OCI-LY7 (cell line): ENCODE measurements around the gene GFI1B. TPM values are rescaled to one million over a fixed set of nuclear protein-coding genes. Genes with fewer than 3 reads are reported as not detected.
"Not testable (repeated sequence)": the region's sequence is repeated elsewhere in the genome, so short reads cannot be mapped to it uniquely, and the experiment has no call there.

ENCODE experiments used
- BruUV-seq: library from RNA; stranded (reverse); fragments of 400-500 nt; replicated peaks from 2 replicates; lab custom pipeline; 2021; lab: Mats Ljungman, UMichigan
- CTCF ChIA-PET: fragments of 300-600 bp; sonication (Branson Sonifier 250); formaldehyde crosslinking; loops from one replicate; lab custom pipeline; 2022; ENCODE audit warnings: antibody characterized with exemption; ENCODE audit not compliant: unreplicated experiment; lab: Charles Lee
- POLR2A ChIA-PET: fragments of 300-600 bp; sonication (Branson Sonifier 250); formaldehyde crosslinking; loops from one replicate; lab custom pipeline; 2022; ENCODE audit warnings: antibody characterized with exemption; lab: Charles Lee
- DNase-seq: peaks from one replicate; pipeline ENCODE4 v3.0.0-alpha.2; 2015; ENCODE audit warnings: low spot score
- H2AFZ ChIP-seq: fragments of 200-600 bp; sonication (generic), shearing (Covaris generic); 2 replicates; pipeline ENCODE4 v1.6.1; 2014; ENCODE audit warnings: mild to moderate bottlenecking, antibody characterized with exemption, low read length, moderate library complexity
- H3K27ac ChIP-seq: fragments of 200-600 bp; sonication (generic); 2 replicates; pipeline ENCODE4 v1.5.1; 2014; ENCODE audit warnings: mixed run types, low read depth, mild to moderate bottlenecking, moderate library complexity, low read length, inconsistent platforms; ENCODE audit not compliant: poor library complexity, severe bottlenecking
- H3K36me3 ChIP-seq: fragments of 200-600 bp; sonication (generic); 2 replicates; pipeline ENCODE4 v1.6.1; 2014; ENCODE audit warnings: mild to moderate bottlenecking, antibody characterized with exemption, low read length, moderate library complexity, mixed read lengths; ENCODE audit not compliant: insufficient read depth
- H3K4me1 ChIP-seq: fragments of 200-600 bp; sonication (generic); 2 replicates; pipeline ENCODE4 v1.5.1; 2014; ENCODE audit warnings: mild to moderate bottlenecking, low read length; ENCODE audit not compliant: insufficient read depth, poor library complexity, severe bottlenecking
- H3K4me2 ChIP-seq: fragments of 200-600 bp; sonication (generic); 2 replicates; pipeline ENCODE4 v1.6.1; 2014; ENCODE audit warnings: mild to moderate bottlenecking, low read length
- H3K4me3 ChIP-seq: fragments of 200-600 bp; sonication (generic); 2 replicates; pipeline ENCODE4 v1.5.1; 2014; ENCODE audit warnings: mild to moderate bottlenecking, low read depth, low read length; ENCODE audit not compliant: poor library complexity, severe bottlenecking
- H3K79me2 ChIP-seq: fragments of 200-600 bp; sonication (generic); 2 replicates; pipeline ENCODE4 v1.6.1; 2016; ENCODE audit warnings: low read depth, mild to moderate bottlenecking, low read length, moderate library complexity, mixed read lengths; ENCODE audit not compliant: insufficient read depth
- H3K9me2 ChIP-seq: fragments of 200-600 bp; sonication (generic); 2 replicates; pipeline ENCODE4 v1.6.1; 2016; ENCODE audit warnings: mild to moderate bottlenecking, low read length, mixed read lengths; ENCODE audit not compliant: insufficient read depth
- H3K9me3 ChIP-seq: fragments of 200-600 bp; sonication (generic); 2 replicates; pipeline ENCODE4 v1.6.1; 2014; ENCODE audit warnings: mild to moderate bottlenecking, mixed run types, low read length, mixed read lengths
- H4K20me1 ChIP-seq: fragments of 200-600 bp; sonication (generic); 2 replicates; pipeline ENCODE4 v1.6.1; 2014; ENCODE audit warnings: mild to moderate bottlenecking, antibody characterized with exemption, low read length, moderate library complexity, mixed read lengths; ENCODE audit not compliant: insufficient read depth
- EZH2phosphoT487 ChIP-seq: fragments of 200-600 bp; sonication (generic); IDR thresholded peaks from 2 replicates; pipeline ENCODE4 v1.6.1; 2018; ENCODE audit warnings: low read depth, borderline replicate concordance, mild to moderate bottlenecking, mixed run types, antibody characterized with exemption, low read length, moderate library complexity, mixed read lengths
- intact Hi-C: fragments of 100-400 bp; cut with micrococcal nuclease; formaldehyde crosslinking; loops from one replicate; pipeline ENCODE4 v1.10.0; 2022; ENCODE audit not compliant: unreplicated experiment
- total RNA-seq, 2 experiments: library from RNA; depleted of rRNA in 1 of 2; stranded (reverse); fragments of >200 nt in 1 of 2; shearing (Covaris generic) in 1 of 2; gene quantifications; 2 replicates each; pipeline ENCODE4 v1.2.3, GENCODE V29; 2014 to 2022
- TF ChIP-seq, protein P1 (sequence below): fragments of 200-600 bp; sonication (generic); conservative IDR thresholded peaks from 2 replicates; pipeline ENCODE4 v1.5.1; 2014; ENCODE audit warnings: mild to moderate bottlenecking, antibody characterized with exemption, low read length, moderate library complexity, mixed read lengths

GFI1B gene
- total RNA-seq, 2 experiments from 2014 or later, result 0.50 to 4.9 TPM

DNA sequence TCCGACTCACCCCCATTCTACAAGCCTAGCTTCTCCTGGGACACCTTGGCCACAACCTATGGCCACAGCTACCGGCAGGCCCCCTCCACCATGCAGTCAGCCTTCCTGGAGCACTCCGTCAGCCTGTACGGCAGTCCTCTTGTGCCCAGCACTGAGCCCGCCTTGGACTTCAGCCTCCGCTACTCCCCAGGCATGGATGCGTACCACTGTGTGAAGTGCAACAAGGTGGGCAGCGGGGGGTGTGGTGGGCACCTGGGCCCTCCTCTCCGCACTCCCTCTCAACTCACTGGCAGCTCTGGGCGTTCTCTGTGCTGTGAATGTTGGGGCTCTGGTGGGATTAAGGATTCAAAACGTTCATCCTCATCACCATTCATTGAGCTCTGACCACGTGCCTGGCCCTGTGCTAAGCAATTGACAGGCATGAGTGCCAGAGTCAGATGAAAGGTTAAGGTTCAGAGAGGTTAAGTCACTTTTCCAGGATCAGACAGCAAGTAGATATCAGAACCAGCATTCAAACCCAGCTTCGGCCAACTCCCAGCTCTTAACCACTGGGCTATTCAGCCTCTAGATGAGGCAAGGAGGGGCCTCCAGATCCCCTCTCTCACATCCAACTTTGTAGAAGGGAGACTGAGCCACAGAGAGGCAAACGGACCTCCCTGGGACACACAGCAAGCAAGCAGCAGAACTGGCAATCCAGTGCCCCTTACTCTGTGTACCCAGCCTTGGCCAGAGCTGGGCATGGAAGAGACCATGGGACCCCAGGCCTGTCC lies 9.9 kb downstream of the GFI1B start:
- POLR2A ChIA-PET, result no interaction called here

DNA sequence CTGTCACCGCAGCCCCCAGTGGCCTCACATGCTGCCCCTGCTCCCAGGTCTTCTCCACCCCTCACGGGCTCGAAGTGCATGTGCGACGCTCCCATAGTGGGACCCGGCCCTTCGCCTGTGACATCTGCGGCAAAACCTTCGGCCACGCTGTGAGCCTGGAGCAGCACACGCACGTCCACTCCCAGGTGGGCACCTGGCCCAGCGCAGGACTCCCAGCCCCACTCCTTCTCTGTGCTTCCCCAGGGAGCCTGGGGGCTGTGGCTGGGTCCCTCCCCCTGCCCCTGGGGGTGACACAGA lies 10.5 kb downstream of the GFI1B start:
- Histone ChIP-seq H3K4me2 (no peak overlapping the region), H3K27ac (no peak overlapping the region), H2AFZ (no peak overlapping the region), H3K36me3 (no peaks in the 10 kb centered on the region), H3K9me2 (no peaks in the 10 kb centered on the region), H3K79me2 (no peaks in the 10 kb centered on the region), H3K4me1 (peaks cover 11% of the 10 kb centered on the region), H4K20me1 (no peaks in the 10 kb centered on the region), H3K9me3 (no peaks in the 10 kb centered on the region), H3K4me3 (no peak overlapping the region)
- BruUV-seq, result no TSS peak
- DNase-seq, result no peak
- intact Hi-C loops, result no loop called here
- POLR2A ChIA-PET, result no interaction called here
- TF ChIP-seq, protein P1, sequence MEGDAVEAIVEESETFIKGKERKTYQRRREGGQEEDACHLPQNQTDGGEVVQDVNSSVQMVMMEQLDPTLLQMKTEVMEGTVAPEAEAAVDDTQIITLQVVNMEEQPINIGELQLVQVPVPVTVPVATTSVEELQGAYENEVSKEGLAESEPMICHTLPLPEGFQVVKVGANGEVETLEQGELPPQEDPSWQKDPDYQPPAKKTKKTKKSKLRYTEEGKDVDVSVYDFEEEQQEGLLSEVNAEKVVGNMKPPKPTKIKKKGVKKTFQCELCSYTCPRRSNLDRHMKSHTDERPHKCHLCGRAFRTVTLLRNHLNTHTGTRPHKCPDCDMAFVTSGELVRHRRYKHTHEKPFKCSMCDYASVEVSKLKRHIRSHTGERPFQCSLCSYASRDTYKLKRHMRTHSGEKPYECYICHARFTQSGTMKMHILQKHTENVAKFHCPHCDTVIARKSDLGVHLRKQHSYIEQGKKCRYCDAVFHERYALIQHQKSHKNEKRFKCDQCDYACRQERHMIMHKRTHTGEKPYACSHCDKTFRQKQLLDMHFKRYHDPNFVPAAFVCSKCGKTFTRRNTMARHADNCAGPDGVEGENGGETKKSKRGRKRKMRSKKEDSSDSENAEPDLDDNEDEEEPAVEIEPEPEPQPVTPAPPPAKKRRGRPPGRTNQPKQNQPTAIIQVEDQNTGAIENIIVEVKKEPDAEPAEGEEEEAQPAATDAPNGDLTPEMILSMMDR, result no peak
- no peak for TF ChIP-seq EZH2phosphoT487
- CTCF ChIA-PET, result no interaction called here

More for the DNA sequence above, 9.9 kb downstream of the GFI1B start:
- TF ChIP-seq EZH2phosphoT487, result no peak
- TF ChIP-seq, protein P1, result no peak
- no peak for DNase-seq
- Histone ChIP-seq H3K27ac (no peak overlapping the region), H3K4me3 (no peak overlapping the region), H3K9me2 (no peaks in the 10 kb centered on the region), H3K4me1 (peaks cover 11% of the 10 kb centered on the region), H4K20me1 (no peaks in the 10 kb centered on the region), H2AFZ (no peak overlapping the region), H3K4me2 (no peak overlapping the region), H3K36me3 (no peaks in the 10 kb centered on the region), H3K79me2 (no peaks in the 10 kb centered on the region), H3K9me3 (no peaks in the 10 kb centered on the region)
- intact Hi-C loops, result no loop called here
- no TSS peak for BruUV-seq
- CTCF ChIA-PET, result no interaction called here

- Histone ChIP-seq H3K9me3 (no peaks in the 10 kb centered on the region), H3K4me2 (no peak overlapping the region), H3K36me3 (no peaks in the 10 kb centered on the region), H3K27ac (no peak overlapping the region), H4K20me1 (no peaks in the 10 kb centered on the region), H3K4me1 (peaks cover 14% of the 10 kb centered on the region), H2AFZ (no peak overlapping the region), H3K9me2 (no peaks in the 10 kb centered on the region), H3K79me2 (no peaks in the 10 kb centered on the region), H3K4me3 (no peak overlapping the region)
- ChIA-PET CTCF (no interaction called here), POLR2A (no interaction called here)
- BruUV-seq, result no TSS peak
- TF ChIP-seq, protein P1, result no peak
- no peak for TF ChIP-seq EZH2phosphoT487
- intact Hi-C loops, result no loop called here
- no peak for DNase-seq
These were observed 11.0 kb downstream of the GFI1B start for GRCh38 chr9:132989414-132989996.

- H3K4me3 ChIP-seq, CTCF ChIA-PET, intact Hi-C loops, H4K20me1 ChIP-seq, DNase-seq, H3K9me2 ChIP-seq, H3K9me3 ChIP-seq, H3K4me2 ChIP-seq, H3K27ac ChIP-seq, H3K36me3 ChIP-seq, H2AFZ ChIP-seq, BruUV-seq, H3K79me2 ChIP-seq: not testable (repeated sequence)
- H3K4me1 ChIP-seq, result peaks cover 20% of the 10 kb centered on the region
- POLR2A ChIA-PET, result interaction anchor here (0.7 kb wide), 1 partner anchor 118 kb away, joined by 3 read pairs; no protein-coding TSS in a partner anchor
These were observed 11.6 kb downstream of the GFI1B start for GRCh38 chr9:132989998-132990557.
